ENCODE measurements around the gene OSMR.
"Not testable (repeated sequence)": the region's sequence is repeated elsewhere in the genome, so short reads cannot be mapped to it uniquely, and the experiment has no call there.

Gene OSMR

GRCh38 chr5:38835887-38836286 lies 9.9 kb upstream of the OSMR start:
- H3K36me3 ChIP-seq (ENCODE audit: control insufficient read depth, insufficient read depth, low read length), result no peaks in the 10 kb centered on the region
- H3K27me3 ChIP-seq (ENCODE audit: control insufficient read depth, insufficient read depth, low read length), result no peaks in the 10 kb centered on the region
- no peak overlapping the region for H3K4me3 ChIP-seq (ENCODE audit: low read length)
- no peaks in the 10 kb centered on the region for H3K4me1 ChIP-seq (ENCODE audit: control insufficient read depth, insufficient read depth, low read length)
- H3K9me3 ChIP-seq (ENCODE audit: control insufficient read depth, low read length), result no peaks in the 10 kb centered on the region
- H3K9ac ChIP-seq (ENCODE audit: low read length), result no peak overlapping the region

- H3K27me3 ChIP-seq (ENCODE audit: control insufficient read depth, insufficient read depth, low read length), result no peaks in the 10 kb centered on the region
- no peaks in the 10 kb centered on the region for H3K9me3 ChIP-seq (ENCODE audit: control insufficient read depth, low read length)
- H3K9ac ChIP-seq (ENCODE audit: low read length), result no peak overlapping the region
- H3K36me3 ChIP-seq (ENCODE audit: control insufficient read depth, insufficient read depth, low read length), result no peaks in the 10 kb centered on the region
- H3K4me3 ChIP-seq (ENCODE audit: low read length), result no peak overlapping the region
- no peaks in the 10 kb centered on the region for H3K4me1 ChIP-seq (ENCODE audit: control insufficient read depth, insufficient read depth, low read length)
These were observed 8.4 kb upstream of the OSMR start for GRCh38 chr5:38837416-38837815.

- Histone ChIP-seq H3K27me3 (ENCODE audit: control insufficient read depth, insufficient read depth, low read length) (no peaks in the 10 kb centered on the region), H3K9me3 (ENCODE audit: control insufficient read depth, low read length) (no peaks in the 10 kb centered on the region), H3K4me3 (ENCODE audit: low read length) (no peak overlapping the region), H3K9ac (ENCODE audit: low read length) (no peak overlapping the region), H3K4me1 (ENCODE audit: control insufficient read depth, insufficient read depth, low read length) (no peaks in the 10 kb centered on the region), H3K36me3 (ENCODE audit: control insufficient read depth, insufficient read depth, low read length) (no peaks in the 10 kb centered on the region)
These were observed 7.9 kb upstream of the OSMR start for GRCh38 chr5:38837932-38838331.

- Histone ChIP-seq H3K36me3 (ENCODE audit: control insufficient read depth, insufficient read depth, low read length) (no peaks in the 10 kb centered on the region), H3K4me1 (ENCODE audit: control insufficient read depth, insufficient read depth, low read length) (peaks cover 10% of the 10 kb centered on the region), H3K9me3 (ENCODE audit: control insufficient read depth, low read length) (no peaks in the 10 kb centered on the region), H3K27me3 (ENCODE audit: control insufficient read depth, insufficient read depth, low read length) (peaks cover 5% of the 10 kb centered on the region), H3K9ac (ENCODE audit: low read length) (no peak overlapping the region), H3K4me3 (ENCODE audit: low read length) (no peak overlapping the region)
These were observed 2.1 kb upstream of the OSMR start for GRCh38 chr5:38843665-38844064.

GRCh38 chr5:38846379-38847011 lies 683 bp downstream of the OSMR start:
- peaks cover 10% of the 10 kb centered on the region for H3K4me1 ChIP-seq (ENCODE audit: control insufficient read depth, insufficient read depth, low read length)
- H3K36me3 ChIP-seq (ENCODE audit: control insufficient read depth, insufficient read depth, low read length), result no peaks in the 10 kb centered on the region
- H3K27me3 ChIP-seq (ENCODE audit: control insufficient read depth, insufficient read depth, low read length), result peaks cover 5% of the 10 kb centered on the region
- H3K4me3 ChIP-seq (ENCODE audit: low read length), result peak overlapping the region; percentile 66
- no peaks in the 10 kb centered on the region for H3K9me3 ChIP-seq (ENCODE audit: control insufficient read depth, low read length)
- peak overlapping the region; percentile 90 for H3K9ac ChIP-seq (ENCODE audit: low read length)

GRCh38 chr5:38847559-38848347 lies 1.9 kb downstream of the OSMR start:
- H3K4me1 ChIP-seq (ENCODE audit: control insufficient read depth, insufficient read depth, low read length), result peaks cover 10% of the 10 kb centered on the region
- H3K36me3 ChIP-seq (ENCODE audit: control insufficient read depth, insufficient read depth, low read length), result no peaks in the 10 kb centered on the region
- H3K4me3 ChIP-seq (ENCODE audit: low read length), result no peak overlapping the region
- H3K9ac ChIP-seq (ENCODE audit: low read length), result peak overlapping the region; percentile 90
- peaks cover 5% of the 10 kb centered on the region for H3K27me3 ChIP-seq (ENCODE audit: control insufficient read depth, insufficient read depth, low read length)
- no peaks in the 10 kb centered on the region for H3K9me3 ChIP-seq (ENCODE audit: control insufficient read depth, low read length)

GRCh38 chr5:38848637-38849036 lies 2.8 kb downstream of the OSMR start:
- peaks cover 11% of the 10 kb centered on the region for H3K4me1 ChIP-seq (ENCODE audit: control insufficient read depth, insufficient read depth, low read length)
- peaks cover 5% of the 10 kb centered on the region for H3K27me3 ChIP-seq (ENCODE audit: control insufficient read depth, insufficient read depth, low read length)
- H3K9ac ChIP-seq (ENCODE audit: low read length), result no peak overlapping the region
- no peaks in the 10 kb centered on the region for H3K9me3 ChIP-seq (ENCODE audit: control insufficient read depth, low read length)
- H3K4me3 ChIP-seq (ENCODE audit: low read length), result no peak overlapping the region
- H3K36me3 ChIP-seq (ENCODE audit: control insufficient read depth, insufficient read depth, low read length), result no peaks in the 10 kb centered on the region

- H3K36me3 ChIP-seq (ENCODE audit: control insufficient read depth, insufficient read depth, low read length); H3K4me1 ChIP-seq (ENCODE audit: control insufficient read depth, insufficient read depth, low read length); H3K9me3 ChIP-seq (ENCODE audit: control insufficient read depth, low read length); H3K9ac ChIP-seq (ENCODE audit: low read length); H3K4me3 ChIP-seq (ENCODE audit: low read length); H3K27me3 ChIP-seq (ENCODE audit: control insufficient read depth, insufficient read depth, low read length): not testable (repeated sequence)
These were observed 5.8 kb downstream of the OSMR start for GRCh38 chr5:38851640-38852039.

GRCh38 chr5:38853753-38854470 lies 8.1 kb downstream of the OSMR start:
- H3K4me3 ChIP-seq (ENCODE audit: low read length), result no peak overlapping the region
- peaks cover 8% of the 10 kb centered on the region for H3K4me1 ChIP-seq (ENCODE audit: control insufficient read depth, insufficient read depth, low read length)
- no peaks in the 10 kb centered on the region for H3K36me3 ChIP-seq (ENCODE audit: control insufficient read depth, insufficient read depth, low read length)
- no peak overlapping the region for H3K9ac ChIP-seq (ENCODE audit: low read length)
- no peaks in the 10 kb centered on the region for H3K9me3 ChIP-seq (ENCODE audit: control insufficient read depth, low read length)
- no peaks in the 10 kb centered on the region for H3K27me3 ChIP-seq (ENCODE audit: control insufficient read depth, insufficient read depth, low read length)

- Histone ChIP-seq H3K9me3 (ENCODE audit: control insufficient read depth, low read length) (no peaks in the 10 kb centered on the region), H3K27me3 (ENCODE audit: control insufficient read depth, insufficient read depth, low read length) (no peaks in the 10 kb centered on the region), H3K4me1 (ENCODE audit: control insufficient read depth, insufficient read depth, low read length) (peaks cover 8% of the 10 kb centered on the region), H3K36me3 (ENCODE audit: control insufficient read depth, insufficient read depth, low read length) (no peaks in the 10 kb centered on the region), H3K4me3 (ENCODE audit: low read length) (no peak overlapping the region), H3K9ac (ENCODE audit: low read length) (no peak overlapping the region)
These were observed 9.1 kb downstream of the OSMR start for GRCh38 chr5:38854907-38855306.

GRCh38 chr5:38856660-38857059 lies 10.8 kb downstream of the OSMR start:
- Histone ChIP-seq H3K9me3 (ENCODE audit: control insufficient read depth, low read length) (no peaks in the 10 kb centered on the region), H3K4me1 (ENCODE audit: control insufficient read depth, insufficient read depth, low read length) (peaks cover 8% of the 10 kb centered on the region), H3K9ac (ENCODE audit: low read length) (no peak overlapping the region), H3K36me3 (ENCODE audit: control insufficient read depth, insufficient read depth, low read length) (no peaks in the 10 kb centered on the region), H3K27me3 (ENCODE audit: control insufficient read depth, insufficient read depth, low read length) (no peaks in the 10 kb centered on the region), H3K4me3 (ENCODE audit: low read length) (no peak overlapping the region)

GRCh38 chr5:38858839-38859238 lies 13.0 kb downstream of the OSMR start:
- no peak overlapping the region for H3K4me3 ChIP-seq (ENCODE audit: low read length)
- no peaks in the 10 kb centered on the region for H3K27me3 ChIP-seq (ENCODE audit: control insufficient read depth, insufficient read depth, low read length)
- peaks cover 4% of the 10 kb centered on the region for H3K4me1 ChIP-seq (ENCODE audit: control insufficient read depth, insufficient read depth, low read length)
- H3K9ac ChIP-seq (ENCODE audit: low read length), result no peak overlapping the region
- H3K9me3 ChIP-seq (ENCODE audit: control insufficient read depth, low read length), result no peaks in the 10 kb centered on the region
- no peaks in the 10 kb centered on the region for H3K36me3 ChIP-seq (ENCODE audit: control insufficient read depth, insufficient read depth, low read length)
